WTC11 (cell line): ENCODE measurements around the gene NUP98.

Source experiments
- CBFB ChIP-seq: sonication (generic); formaldehyde crosslinking; IDR thresholded peaks from 2 replicates; pipeline ENCODE4 v1.8.1; 2022; ENCODE audit warnings: mild to moderate bottlenecking, low read depth, missing genetic modification reagents
- CDX4 ChIP-seq: fragments of 250-450 bp; sonication (Bioruptor Pico); IDR thresholded peaks from 2 replicates; pipeline ENCODE4 v1.9.0; 2021; ENCODE audit warnings: moderate library complexity, mild to moderate bottlenecking, inconsistent platforms, borderline replicate concordance
- CTCF ChIP-seq: fragments of 200-600 bp; IDR thresholded peaks from 2 replicates; pipeline ENCODE4 v1.8.0; 2022; ENCODE audit warnings: antibody characterized with exemption
- ELF4 ChIP-seq: sonication (generic); formaldehyde crosslinking; IDR thresholded peaks from 2 replicates; pipeline ENCODE4 v1.8.1; 2022; ENCODE audit warnings: low read depth, mild to moderate bottlenecking, moderate library complexity, missing genetic modification reagents
- MAX ChIP-seq: sonication (generic); formaldehyde crosslinking; IDR thresholded peaks from 2 replicates; pipeline ENCODE4 v1.8.0; 2022; ENCODE audit warnings: mild to moderate bottlenecking, missing genetic modification reagents
- NFYB ChIP-seq: sonication (generic); formaldehyde crosslinking; conservative IDR thresholded peaks from 2 replicates; pipeline ENCODE4 v1.8.0; 2022; ENCODE audit warnings: low read depth, missing genetic modification reagents

GRCh38 chr11:3667149-3668035, 130.0 kb downstream of the NUP98 start:
- no peak for TF ChIP-seq CTCF
- no peak for TF ChIP-seq CBFB (CRISPR knock-in tag)
- TF ChIP-seq ELF4 (CRISPR knock-in tag): no peak
- no peak for TF ChIP-seq NFYB (CRISPR knock-in tag)
- TF ChIP-seq CDX4 (CRISPR knock-in tag): no peak
- TF ChIP-seq MAX (CRISPR knock-in tag): no peak
